ENCODE data around the gene PUSL1.

DNA sequence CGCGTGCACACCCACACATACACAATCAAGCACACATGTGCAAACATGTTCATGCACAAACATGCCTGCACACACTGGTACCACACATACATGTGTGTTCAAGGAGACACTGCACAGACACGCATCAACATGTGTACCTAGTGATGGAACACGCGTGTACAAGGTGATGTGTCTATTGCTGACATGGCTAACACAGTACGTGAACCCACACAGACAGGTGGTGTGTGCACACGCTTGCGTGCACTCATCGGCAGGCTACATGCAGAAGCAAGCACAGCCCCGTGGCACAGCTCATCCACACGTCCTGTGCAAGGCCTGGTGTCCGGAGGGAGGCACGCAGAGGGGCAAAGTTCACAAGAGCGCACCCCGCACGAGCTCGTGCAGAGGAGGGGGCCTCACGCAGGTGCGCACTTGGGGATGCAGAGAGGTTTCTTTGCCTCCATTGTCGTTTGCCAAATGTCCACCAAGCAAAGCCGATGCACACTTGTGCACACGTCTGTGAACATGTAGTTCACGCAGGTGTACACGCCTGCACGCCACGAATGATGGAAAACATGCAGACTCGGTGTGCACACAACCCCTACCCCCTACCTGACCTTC is 1.6 kb upstream of the PUSL1 start:
- TF ChIP-seq, protein P1, sequence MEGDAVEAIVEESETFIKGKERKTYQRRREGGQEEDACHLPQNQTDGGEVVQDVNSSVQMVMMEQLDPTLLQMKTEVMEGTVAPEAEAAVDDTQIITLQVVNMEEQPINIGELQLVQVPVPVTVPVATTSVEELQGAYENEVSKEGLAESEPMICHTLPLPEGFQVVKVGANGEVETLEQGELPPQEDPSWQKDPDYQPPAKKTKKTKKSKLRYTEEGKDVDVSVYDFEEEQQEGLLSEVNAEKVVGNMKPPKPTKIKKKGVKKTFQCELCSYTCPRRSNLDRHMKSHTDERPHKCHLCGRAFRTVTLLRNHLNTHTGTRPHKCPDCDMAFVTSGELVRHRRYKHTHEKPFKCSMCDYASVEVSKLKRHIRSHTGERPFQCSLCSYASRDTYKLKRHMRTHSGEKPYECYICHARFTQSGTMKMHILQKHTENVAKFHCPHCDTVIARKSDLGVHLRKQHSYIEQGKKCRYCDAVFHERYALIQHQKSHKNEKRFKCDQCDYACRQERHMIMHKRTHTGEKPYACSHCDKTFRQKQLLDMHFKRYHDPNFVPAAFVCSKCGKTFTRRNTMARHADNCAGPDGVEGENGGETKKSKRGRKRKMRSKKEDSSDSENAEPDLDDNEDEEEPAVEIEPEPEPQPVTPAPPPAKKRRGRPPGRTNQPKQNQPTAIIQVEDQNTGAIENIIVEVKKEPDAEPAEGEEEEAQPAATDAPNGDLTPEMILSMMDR (IDR thresholded peaks at IDR 0.05), result no peak
- TF ChIP-seq KDM5A (IDR thresholded peaks at IDR 0.05) (no peak), FOXS1 (CRISPR knock-in tag; IDR thresholded peaks at IDR 0.05) (no peak), ESRRA (IDR thresholded peaks at IDR 0.05; ENCODE audit: borderline replicate concordance, low read length) (no peak)
